H1 (cell line): Measurements from ENCODE around the gene ERGIC3. TPM values are rescaled to one million over a fixed set of nuclear protein-coding genes. Genes with fewer than 3 reads are reported as not detected.

Source experiments
- ASH2L ChIP-seq: fragments of 200-600, 300-600 bp; sonication (generic); IDR thresholded peaks from one replicate; pipeline ENCODE4 v1.7.1; 2017; ENCODE audit warnings: low read length
- BCL11A ChIP-seq, 2 experiments: IDR thresholded peaks; one replicate each; pipeline ENCODE4 v1.6.1; 2011; ENCODE audit warnings: low read depth in 2 of 2, low read length in 2 of 2, mild to moderate bottlenecking in 2 of 2
- BRCA1 ChIP-seq: IDR thresholded peaks from 2 replicates; pipeline ENCODE4 v1.6.1; 2012; ENCODE audit warnings: low read depth, low read length, improper control_type of control experiment
- GABPA ChIP-seq: IDR thresholded peaks from 2 replicates; pipeline ENCODE4 v1.6.1; 2011; ENCODE audit warnings: mild to moderate bottlenecking, low read length, moderate library complexity, borderline replicate concordance; ENCODE audit not compliant: insufficient read depth
- GTF2F1 ChIP-seq: IDR thresholded peaks from 2 replicates; pipeline ENCODE4 v1.6.1; 2012; ENCODE audit warnings: low read depth, low read length, improper control_type of control experiment, borderline replicate concordance
- PHF8 ChIP-seq: fragments of 200-600 bp; sonication (generic); conservative IDR thresholded peaks from 2 replicates; pipeline ENCODE4 v1.7.1; 2012; ENCODE audit warnings: low read depth, mild to moderate bottlenecking, inconsistent platforms, low read length, moderate library complexity
- RXRA ChIP-seq: IDR thresholded peaks from 2 replicates; pipeline ENCODE4 v1.6.1; 2011; ENCODE audit warnings: low read depth, mild to moderate bottlenecking, low read length, moderate library complexity; ENCODE audit not compliant: insufficient read depth
- SIN3A ChIP-seq, 2 experiments: IDR thresholded peaks in 1 of 2; conservative IDR thresholded peaks in 1 of 2; 2 replicates each; pipeline ENCODE4 v1.6.1; 2011 to 2012; ENCODE audit warnings: low read length in 2 of 2, improper control_type of control experiment in 1 of 2, low read depth in 1 of 2, mild to moderate bottlenecking in 1 of 2
- SUZ12 ChIP-seq: fragments of 200-600 bp; sonication (generic); IDR thresholded peaks from 2 replicates; pipeline ENCODE4 v1.6.1; 2012; ENCODE audit warnings: mild to moderate bottlenecking, inconsistent platforms, low read length, moderate library complexity, mixed read lengths
- polyA plus RNA-seq, 7 experiments: library from polyadenylated mRNA; depleted of rRNA in 3 of 7; stranded (reverse) in 5 of 7; unstranded in 2 of 7; fragments of >200 nt in 5 of 7; fragments of 200-250 nt in 2 of 7; gene quantifications; 1 replicate in 5 of 7; 2 replicates in 1 of 7; 4 replicates in 1 of 7; pipeline versions ENCODE4 v1.2.1 to v1.2.3, GENCODE V29; 2011 to 2013; ENCODE audit warnings: missing spikeins in 2 of 7, mixed read lengths in 2 of 7
- total RNA-seq: library from RNA; stranded (reverse); fragmentation: NEBNext Ultra II Directional; extraction: Animal tissue kit (Norgen Biotek cat#: 25700); gene quantifications from 2 replicates; pipeline ENCODE4 v1.2.1, GENCODE V29; 2021
- TF ChIP-seq, protein P1 (sequence below): fragments of 300-600 bp; sonication (generic); IDR thresholded peaks from 2 replicates; pipeline ENCODE4 v1.7.1; 2012; ENCODE audit warnings: low read length, moderate library complexity, mild to moderate bottlenecking, inconsistent platforms; ENCODE audit not compliant: insufficient replicate concordance
- TF ChIP-seq, protein P2 (sequence below): IDR thresholded peaks from 2 replicates; pipeline ENCODE4 v1.6.1; 2012; ENCODE audit warnings: inconsistent platforms

Gene ERGIC3
- total and polyA plus RNA-seq, 2 of the 8 experiments (the other 6 are each of a cell fraction or from before 2014, with no cell fraction given), result 178 to 341 TPM

DNA sequence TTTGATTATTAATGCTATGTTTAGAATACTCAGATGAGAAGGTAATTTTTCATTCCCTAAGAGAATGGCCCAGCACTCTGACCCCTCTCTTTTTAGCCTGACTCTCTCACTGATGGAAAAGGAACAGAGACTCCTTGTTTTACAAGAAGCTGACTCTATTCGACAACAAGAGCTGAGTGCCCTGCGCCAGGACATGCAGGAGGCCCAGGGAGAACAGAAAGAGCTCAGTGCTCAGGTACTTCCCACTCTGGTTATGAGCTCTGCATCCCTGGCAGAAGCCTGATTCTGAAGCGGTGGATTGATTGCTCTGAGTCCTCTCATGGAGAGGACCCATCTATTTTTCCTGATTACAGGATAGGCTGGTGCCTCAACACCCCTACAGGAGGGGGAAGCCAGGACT, 45.4 kb upstream of the ERGIC3 start (continued):
- TF ChIP-seq, protein P1, sequence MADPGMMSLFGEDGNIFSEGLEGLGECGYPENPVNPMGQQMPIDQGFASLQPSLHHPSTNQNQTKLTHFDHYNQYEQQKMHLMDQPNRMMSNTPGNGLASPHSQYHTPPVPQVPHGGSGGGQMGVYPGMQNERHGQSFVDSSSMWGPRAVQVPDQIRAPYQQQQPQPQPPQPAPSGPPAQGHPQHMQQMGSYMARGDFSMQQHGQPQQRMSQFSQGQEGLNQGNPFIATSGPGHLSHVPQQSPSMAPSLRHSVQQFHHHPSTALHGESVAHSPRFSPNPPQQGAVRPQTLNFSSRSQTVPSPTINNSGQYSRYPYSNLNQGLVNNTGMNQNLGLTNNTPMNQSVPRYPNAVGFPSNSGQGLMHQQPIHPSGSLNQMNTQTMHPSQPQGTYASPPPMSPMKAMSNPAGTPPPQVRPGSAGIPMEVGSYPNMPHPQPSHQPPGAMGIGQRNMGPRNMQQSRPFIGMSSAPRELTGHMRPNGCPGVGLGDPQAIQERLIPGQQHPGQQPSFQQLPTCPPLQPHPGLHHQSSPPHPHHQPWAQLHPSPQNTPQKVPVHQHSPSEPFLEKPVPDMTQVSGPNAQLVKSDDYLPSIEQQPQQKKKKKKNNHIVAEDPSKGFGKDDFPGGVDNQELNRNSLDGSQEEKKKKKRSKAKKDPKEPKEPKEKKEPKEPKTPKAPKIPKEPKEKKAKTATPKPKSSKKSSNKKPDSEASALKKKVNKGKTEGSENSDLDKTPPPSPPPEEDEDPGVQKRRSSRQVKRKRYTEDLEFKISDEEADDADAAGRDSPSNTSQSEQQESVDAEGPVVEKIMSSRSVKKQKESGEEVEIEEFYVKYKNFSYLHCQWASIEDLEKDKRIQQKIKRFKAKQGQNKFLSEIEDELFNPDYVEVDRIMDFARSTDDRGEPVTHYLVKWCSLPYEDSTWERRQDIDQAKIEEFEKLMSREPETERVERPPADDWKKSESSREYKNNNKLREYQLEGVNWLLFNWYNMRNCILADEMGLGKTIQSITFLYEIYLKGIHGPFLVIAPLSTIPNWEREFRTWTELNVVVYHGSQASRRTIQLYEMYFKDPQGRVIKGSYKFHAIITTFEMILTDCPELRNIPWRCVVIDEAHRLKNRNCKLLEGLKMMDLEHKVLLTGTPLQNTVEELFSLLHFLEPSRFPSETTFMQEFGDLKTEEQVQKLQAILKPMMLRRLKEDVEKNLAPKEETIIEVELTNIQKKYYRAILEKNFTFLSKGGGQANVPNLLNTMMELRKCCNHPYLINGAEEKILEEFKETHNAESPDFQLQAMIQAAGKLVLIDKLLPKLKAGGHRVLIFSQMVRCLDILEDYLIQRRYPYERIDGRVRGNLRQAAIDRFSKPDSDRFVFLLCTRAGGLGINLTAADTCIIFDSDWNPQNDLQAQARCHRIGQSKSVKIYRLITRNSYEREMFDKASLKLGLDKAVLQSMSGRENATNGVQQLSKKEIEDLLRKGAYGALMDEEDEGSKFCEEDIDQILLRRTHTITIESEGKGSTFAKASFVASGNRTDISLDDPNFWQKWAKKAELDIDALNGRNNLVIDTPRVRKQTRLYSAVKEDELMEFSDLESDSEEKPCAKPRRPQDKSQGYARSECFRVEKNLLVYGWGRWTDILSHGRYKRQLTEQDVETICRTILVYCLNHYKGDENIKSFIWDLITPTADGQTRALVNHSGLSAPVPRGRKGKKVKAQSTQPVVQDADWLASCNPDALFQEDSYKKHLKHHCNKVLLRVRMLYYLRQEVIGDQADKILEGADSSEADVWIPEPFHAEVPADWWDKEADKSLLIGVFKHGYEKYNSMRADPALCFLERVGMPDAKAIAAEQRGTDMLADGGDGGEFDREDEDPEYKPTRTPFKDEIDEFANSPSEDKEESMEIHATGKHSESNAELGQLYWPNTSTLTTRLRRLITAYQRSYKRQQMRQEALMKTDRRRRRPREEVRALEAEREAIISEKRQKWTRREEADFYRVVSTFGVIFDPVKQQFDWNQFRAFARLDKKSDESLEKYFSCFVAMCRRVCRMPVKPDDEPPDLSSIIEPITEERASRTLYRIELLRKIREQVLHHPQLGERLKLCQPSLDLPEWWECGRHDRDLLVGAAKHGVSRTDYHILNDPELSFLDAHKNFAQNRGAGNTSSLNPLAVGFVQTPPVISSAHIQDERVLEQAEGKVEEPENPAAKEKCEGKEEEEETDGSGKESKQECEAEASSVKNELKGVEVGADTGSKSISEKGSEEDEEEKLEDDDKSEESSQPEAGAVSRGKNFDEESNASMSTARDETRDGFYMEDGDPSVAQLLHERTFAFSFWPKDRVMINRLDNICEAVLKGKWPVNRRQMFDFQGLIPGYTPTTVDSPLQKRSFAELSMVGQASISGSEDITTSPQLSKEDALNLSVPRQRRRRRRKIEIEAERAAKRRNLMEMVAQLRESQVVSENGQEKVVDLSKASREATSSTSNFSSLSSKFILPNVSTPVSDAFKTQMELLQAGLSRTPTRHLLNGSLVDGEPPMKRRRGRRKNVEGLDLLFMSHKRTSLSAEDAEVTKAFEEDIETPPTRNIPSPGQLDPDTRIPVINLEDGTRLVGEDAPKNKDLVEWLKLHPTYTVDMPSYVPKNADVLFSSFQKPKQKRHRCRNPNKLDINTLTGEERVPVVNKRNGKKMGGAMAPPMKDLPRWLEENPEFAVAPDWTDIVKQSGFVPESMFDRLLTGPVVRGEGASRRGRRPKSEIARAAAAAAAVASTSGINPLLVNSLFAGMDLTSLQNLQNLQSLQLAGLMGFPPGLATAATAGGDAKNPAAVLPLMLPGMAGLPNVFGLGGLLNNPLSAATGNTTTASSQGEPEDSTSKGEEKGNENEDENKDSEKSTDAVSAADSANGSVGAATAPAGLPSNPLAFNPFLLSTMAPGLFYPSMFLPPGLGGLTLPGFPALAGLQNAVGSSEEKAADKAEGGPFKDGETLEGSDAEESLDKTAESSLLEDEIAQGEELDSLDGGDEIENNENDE, result no peak
- TF ChIP-seq, protein P2, sequence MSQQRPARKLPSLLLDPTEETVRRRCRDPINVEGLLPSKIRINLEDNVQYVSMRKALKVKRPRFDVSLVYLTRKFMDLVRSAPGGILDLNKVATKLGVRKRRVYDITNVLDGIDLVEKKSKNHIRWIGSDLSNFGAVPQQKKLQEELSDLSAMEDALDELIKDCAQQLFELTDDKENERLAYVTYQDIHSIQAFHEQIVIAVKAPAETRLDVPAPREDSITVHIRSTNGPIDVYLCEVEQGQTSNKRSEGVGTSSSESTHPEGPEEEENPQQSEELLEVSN, result no peak
- TF ChIP-seq GABPA (no peak), GTF2F1 (no peak), BCL11A (IDR thresholded peaks at IDR 0.05; ENCODE audit: low read depth in 2 of 2, low read length in 2 of 2) (no peak), SUZ12 (no peak), ASH2L (no peak), RXRA (no peak), BRCA1 (no peak), SIN3A (conservative IDR thresholded peaks at IDR 0.05 in 1 of 2, IDR thresholded peaks at IDR 0.05 in 1 of 2; ENCODE audit: low read depth in 1 of 2, low read length in 2 of 2) (no peak), PHF8 (no peak)
